CD4-positive, alpha-beta memory T cell (primary cell): Measurements from ENCODE around the gene AGPAT3. TPM values are rescaled to one million over a fixed set of nuclear protein-coding genes. Genes with fewer than 3 reads are reported as not detected.

ENCODE experiments used
- CTCF ChIA-PET: fragments of 350-600 bp; sonication (Branson Sonifier 250); formaldehyde crosslinking; loops from one replicate; lab custom pipeline; 2021; ENCODE audit warnings: inconsistent platforms; ENCODE audit not compliant: partially characterized antibody; lab: Charles Lee
- POLR2A ChIA-PET: fragments of 350-600 bp; sonication (Branson Sonifier 250); formaldehyde crosslinking; loops from one replicate; lab custom pipeline; 2021; ENCODE audit not compliant: partially characterized antibody; lab: Charles Lee
- DNase-seq, 5 donors: peaks; one replicate each; pipeline versions ENCODE4 v3.0.0 to v3.0.0-alpha.2; 2020 to 2022; ENCODE audit warnings: mixed read lengths in 1 of 5
- H3K27ac ChIP-seq: one replicate; pipeline ENCODE4 v1.7.0; 2013; ENCODE audit warnings: low read depth, low read length
- H3K27me3 ChIP-seq: 2 replicates; pipeline ENCODE4 v1.7.0; 2013; ENCODE audit warnings: mild to moderate bottlenecking, low read length, moderate library complexity; ENCODE audit not compliant: insufficient read depth
- H3K36me3 ChIP-seq: 2 replicates; pipeline ENCODE4 v1.7.0; 2013; ENCODE audit warnings: mild to moderate bottlenecking, low read length, moderate library complexity; ENCODE audit not compliant: insufficient read depth
- H3K4me1 ChIP-seq: 2 replicates; pipeline ENCODE4 v1.7.0; 2013; ENCODE audit warnings: mild to moderate bottlenecking, low read length, moderate library complexity; ENCODE audit not compliant: insufficient read depth
- H3K4me3 ChIP-seq, 2 donors: one replicate each; pipeline ENCODE4 v1.7.0; 2013; ENCODE audit warnings: low read length in 2 of 2, mild to moderate bottlenecking in 1 of 2
- H3K9me3 ChIP-seq, 2 donors: one replicate each; pipeline ENCODE4 v1.7.0; 2013; ENCODE audit warnings: low read length in 2 of 2, control low read depth in 1 of 2; ENCODE audit not compliant: control insufficient read depth in 1 of 2
- H3K27ac Mint-ChIP-seq, 7 donors: one replicate each; pipeline ENCODE4 v1.8.0; 2020 to 2021; ENCODE audit warnings: mixed read lengths in 7 of 7, mild to moderate bottlenecking in 6 of 7, inconsistent platforms in 3 of 7, moderate library complexity in 3 of 7
- H3K27me3 Mint-ChIP-seq, 2 donors: one replicate each; pipeline ENCODE4 v1.8.0; 2020 to 2021; ENCODE audit warnings: mixed read lengths in 2 of 2
- H3K36me3 Mint-ChIP-seq, 2 donors: one replicate each; pipeline ENCODE4 v1.8.0; 2020 to 2021; ENCODE audit warnings: mixed read lengths in 2 of 2, inconsistent platforms in 1 of 2, mild to moderate bottlenecking in 1 of 2
- H3K4me1 Mint-ChIP-seq, 4 donors: one replicate each; pipeline ENCODE4 v1.8.0; 2020 to 2021; ENCODE audit warnings: mixed read lengths in 4 of 4, mild to moderate bottlenecking in 1 of 4
- H3K4me3 Mint-ChIP-seq, 8 donors: one replicate each; pipeline ENCODE4 v1.8.0; 2020 to 2021; ENCODE audit warnings: mixed read lengths in 8 of 8, mild to moderate bottlenecking in 7 of 8, moderate library complexity in 6 of 8, inconsistent platforms in 3 of 8
- H3K9me3 Mint-ChIP-seq, 8 donors: one replicate each; pipeline ENCODE4 v1.8.0; 2020 to 2021; ENCODE audit warnings: mixed read lengths in 8 of 8, mild to moderate bottlenecking in 5 of 8, inconsistent platforms in 3 of 8, moderate library complexity in 1 of 8
- intact Hi-C: fragments of 100-400 bp; cut with micrococcal nuclease; formaldehyde crosslinking; loops from one replicate; pipeline ENCODE4 v1.15.1; 2023
- polyA plus RNA-seq, 2 donors: library from polyadenylated mRNA; unstranded; fragments of 300-500 nt; fragmentation: Illumina TruSeq; gene quantifications; one replicate each; pipeline ENCODE4 v1.2.3, GENCODE V29; 2021
- total RNA-seq, 2 experiments: library from RNA; stranded (reverse); gene quantifications; one replicate each; pipeline ENCODE4 v1.2.3, GENCODE V29; 2021

AGPAT3 gene
- total and polyA plus RNA-seq, 4 experiments from 2014 or later: 16.0 to 76.7 (median 46.7) TPM

DNA sequence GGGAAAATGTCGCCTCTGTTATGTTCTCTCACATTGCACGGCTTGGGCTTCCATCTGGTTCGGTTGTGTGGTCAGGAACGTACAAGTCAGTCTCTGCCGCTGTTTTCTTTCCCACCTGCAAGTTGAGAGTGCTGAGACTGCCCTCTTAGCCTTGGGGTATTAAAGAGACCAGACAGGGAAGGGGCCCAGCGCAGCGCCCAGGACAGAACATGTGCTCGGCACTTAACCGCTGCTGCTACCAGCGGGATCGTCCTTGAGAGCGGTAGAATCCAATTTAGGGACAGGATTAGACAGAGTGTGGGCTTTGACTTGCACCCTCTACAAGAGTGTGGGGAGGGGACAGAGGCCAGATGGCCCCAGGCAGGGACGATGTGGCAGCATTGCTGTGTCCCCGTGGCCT, 17.7 kb upstream of the AGPAT3 start:
- CTCF ChIA-PET: interaction anchor here (1.6 kb wide), 1 partner anchor 46 kb away, joined by 4 read pairs; no protein-coding TSS in a partner anchor
- POLR2A ChIA-PET: no interaction called here
- Histone ChIP-seq H3K36me3 (no peaks in the 10 kb centered on the region), H3K4me3 (no peak overlapping the region), H3K9me3 (no peaks in the 10 kb centered on the region), H3K4me1 (peaks cover 4% of the 10 kb centered on the region), H3K27me3 (no peaks in the 10 kb centered on the region), H3K27ac (no peak overlapping the region)
- Mint-ChIP-seq H3K4me1 (peaks cover 5 to 12% (median 6%) of the 10 kb centered on the region in 4 donors), H3K9me3 (peaks cover 0 to 4% (median 0%) of the 10 kb centered on the region in 8 donors), H3K36me3 (no peaks in the 10 kb centered on the region), H3K27me3 (peaks cover 0 to 1% of the 10 kb centered on the region in 2 donors), H3K4me3 (no peak overlapping the region), H3K27ac (no peak overlapping the region)
- intact Hi-C loops: no loop called here
- no peak for DNase-seq

DNA sequence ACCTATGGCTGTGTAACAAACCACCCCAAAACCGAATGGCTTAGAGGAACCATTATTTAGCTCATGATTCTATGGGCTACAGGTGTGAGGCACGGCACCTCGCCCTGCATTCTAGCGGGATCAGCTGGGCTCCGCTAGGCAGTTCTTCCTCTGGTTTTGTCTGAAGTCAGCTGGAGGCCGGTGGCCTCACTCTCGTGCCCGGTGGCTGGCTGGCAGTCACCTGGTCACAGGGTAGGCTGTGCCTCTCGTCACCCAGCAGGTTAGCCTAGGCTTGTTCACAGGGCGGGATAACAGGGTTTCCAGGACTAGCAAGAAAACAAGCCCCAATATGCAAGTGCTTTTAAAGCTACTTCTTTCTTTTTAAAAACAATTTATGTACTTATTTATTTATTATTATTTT, 16.3 kb upstream of the AGPAT3 start:
- H3K4me1 ChIP-seq: no peaks in the 10 kb centered on the region
- POLR2A ChIA-PET: no interaction called here
- intact Hi-C loops: no loop called here
- Mint-ChIP-seq H3K36me3 (no peaks in the 10 kb centered on the region), H3K9me3 (peaks cover 0 to 4% (median 0%) of the 10 kb centered on the region in 8 donors), H3K27me3 (peaks cover 1 to 2% of the 10 kb centered on the region in 2 donors), H3K4me1 (peaks cover 0 to 6% (median under 1%) of the 10 kb centered on the region in 4 donors), H3K27ac (no peak overlapping the region), H3K4me3 (no peak overlapping the region)
- no peaks in the 10 kb centered on the region for H3K9me3 ChIP-seq
- no peak overlapping the region for H3K4me3 ChIP-seq
- H3K27ac ChIP-seq: no peak overlapping the region
- H3K36me3 ChIP-seq: no peaks in the 10 kb centered on the region
- H3K27me3 ChIP-seq: no peaks in the 10 kb centered on the region
- no peak for DNase-seq
- CTCF ChIA-PET: interaction anchor here (0.9 to 1.2 kb wide), 2 partner anchors 90 to 93 kb away, joined by 3 to 4 read pairs; no protein-coding TSS in a partner anchor

DNA sequence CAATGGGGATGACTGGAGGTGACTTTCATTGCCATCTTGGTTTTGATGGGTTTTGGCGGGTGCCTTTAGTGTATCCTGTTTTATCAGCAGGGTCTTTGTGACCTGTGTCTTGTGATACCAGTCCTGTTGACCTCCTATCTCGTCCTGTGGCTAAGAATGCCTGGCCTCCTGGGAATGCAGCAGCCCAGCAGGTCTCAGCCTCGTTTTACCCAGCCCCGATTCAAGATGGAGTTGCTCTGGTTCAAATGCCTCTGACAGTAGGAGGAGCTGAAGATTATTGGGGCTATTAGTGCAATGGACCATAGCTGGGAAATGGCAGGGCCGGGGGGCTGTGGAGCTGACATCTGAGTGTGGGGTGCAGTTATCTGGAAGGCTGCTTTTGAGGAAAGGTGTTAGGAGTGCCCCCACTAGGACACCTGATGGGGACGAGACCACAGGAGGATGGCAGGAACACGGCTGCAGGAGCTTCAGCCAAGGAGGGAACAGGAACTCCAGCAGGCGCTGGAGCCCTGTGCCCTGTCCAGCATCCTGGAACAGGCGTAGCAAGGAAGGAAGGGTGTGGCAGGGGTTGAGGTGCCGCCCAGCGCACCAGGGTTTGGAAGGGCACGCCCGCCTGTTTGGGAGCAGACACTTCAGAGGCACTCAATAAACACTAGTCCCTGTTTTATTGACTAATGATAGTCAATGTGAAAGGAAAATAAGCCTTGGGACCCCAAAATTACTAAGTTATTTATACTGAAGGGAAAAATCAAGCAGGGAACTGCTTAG, 15.3 kb upstream of the AGPAT3 start:
- Histone ChIP-seq H3K4me3 (no peak overlapping the region), H3K27me3 (no peaks in the 10 kb centered on the region), H3K9me3 (no peaks in the 10 kb centered on the region), H3K4me1 (no peaks in the 10 kb centered on the region), H3K36me3 (no peaks in the 10 kb centered on the region), H3K27ac (no peak overlapping the region)
- DNase-seq: no peak
- Mint-ChIP-seq H3K27me3 (peaks cover 2 to 5% of the 10 kb centered on the region in 2 donors), H3K4me3 (no peak overlapping the region), H3K9me3 (peaks cover 0 to 4% (median 0%) of the 10 kb centered on the region in 8 donors), H3K4me1 (peaks cover 0 to 6% (median 0%) of the 10 kb centered on the region in 4 donors), H3K27ac (peak overlapping the region in 1 of 7 donors; percentile 23), H3K36me3 (no peaks in the 10 kb centered on the region)
- intact Hi-C loops: no loop called here
- POLR2A ChIA-PET: no interaction called here
- CTCF ChIA-PET: interaction anchor here (0.6 to 1.2 kb wide), 2 partner anchors 92 to 125 kb away, joined by 3 read pairs; no protein-coding TSS in a partner anchor

DNA sequence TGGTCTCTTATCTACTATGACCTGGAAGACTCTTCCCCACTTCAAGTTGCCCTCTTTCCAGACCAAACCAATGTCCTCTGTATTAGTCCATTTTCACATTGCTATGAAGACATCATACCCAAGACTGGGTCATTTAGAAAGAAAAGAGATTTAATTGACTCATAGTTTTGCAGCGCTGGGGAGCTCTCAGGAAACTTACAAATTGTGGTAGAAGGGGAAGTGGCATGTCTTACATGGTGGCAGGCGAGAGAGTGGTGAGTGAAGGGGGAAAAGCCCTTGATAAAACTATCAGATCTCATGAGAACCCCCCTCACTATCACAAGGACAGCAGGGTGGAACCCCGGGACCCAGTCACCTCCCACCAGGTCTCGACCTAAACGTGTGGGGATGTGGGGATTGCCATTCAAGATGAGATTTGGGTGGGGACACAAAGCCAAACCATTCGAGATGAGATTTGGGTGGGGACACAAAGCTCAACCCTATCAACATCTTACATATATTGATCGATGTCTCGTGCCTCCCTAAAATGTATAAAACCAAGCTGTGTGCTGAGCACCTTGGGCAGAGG, 14.2 kb upstream of the AGPAT3 start:
- H3K9me3 ChIP-seq: no peaks in the 10 kb centered on the region
- no peak overlapping the region for H3K4me3 ChIP-seq
- H3K27me3 ChIP-seq: no peaks in the 10 kb centered on the region
- Mint-ChIP-seq H3K4me1 (peaks cover 0 to 12% (median 0%) of the 10 kb centered on the region in 4 donors), H3K4me3 (no peak overlapping the region), H3K27me3 (peaks cover 5 to 7% of the 10 kb centered on the region in 2 donors), H3K36me3 (no peaks in the 10 kb centered on the region), H3K27ac (no peak overlapping the region), H3K9me3 (peaks cover 0 to 4% (median 0%) of the 10 kb centered on the region in 8 donors)
- ChIA-PET CTCF (no interaction called here), POLR2A (no interaction called here)
- intact Hi-C loops: no loop called here
- no peaks in the 10 kb centered on the region for H3K36me3 ChIP-seq
- no peaks in the 10 kb centered on the region for H3K4me1 ChIP-seq
- DNase-seq: no peak
- H3K27ac ChIP-seq: no peak overlapping the region

DNA sequence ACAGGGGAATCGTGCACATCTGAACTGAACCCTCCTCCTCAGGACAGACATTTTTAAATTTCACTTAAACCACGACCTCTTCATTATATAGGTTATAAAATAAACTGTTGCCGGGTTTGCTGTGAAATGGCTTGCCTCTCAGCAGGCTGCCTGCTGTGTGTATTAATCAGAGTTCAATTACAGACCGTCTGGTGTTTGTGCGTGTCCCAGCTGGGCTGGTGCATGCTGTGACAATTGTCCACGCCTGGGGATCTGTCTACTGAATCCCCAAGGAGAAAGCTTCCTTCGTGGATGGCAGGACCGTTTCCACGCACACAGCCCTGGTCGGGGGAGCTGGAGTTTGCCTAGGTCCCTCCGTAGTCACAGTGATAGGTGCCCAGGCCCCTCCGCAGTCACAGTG, 13.4 kb upstream of the AGPAT3 start:
- no peak for DNase-seq

DNA sequence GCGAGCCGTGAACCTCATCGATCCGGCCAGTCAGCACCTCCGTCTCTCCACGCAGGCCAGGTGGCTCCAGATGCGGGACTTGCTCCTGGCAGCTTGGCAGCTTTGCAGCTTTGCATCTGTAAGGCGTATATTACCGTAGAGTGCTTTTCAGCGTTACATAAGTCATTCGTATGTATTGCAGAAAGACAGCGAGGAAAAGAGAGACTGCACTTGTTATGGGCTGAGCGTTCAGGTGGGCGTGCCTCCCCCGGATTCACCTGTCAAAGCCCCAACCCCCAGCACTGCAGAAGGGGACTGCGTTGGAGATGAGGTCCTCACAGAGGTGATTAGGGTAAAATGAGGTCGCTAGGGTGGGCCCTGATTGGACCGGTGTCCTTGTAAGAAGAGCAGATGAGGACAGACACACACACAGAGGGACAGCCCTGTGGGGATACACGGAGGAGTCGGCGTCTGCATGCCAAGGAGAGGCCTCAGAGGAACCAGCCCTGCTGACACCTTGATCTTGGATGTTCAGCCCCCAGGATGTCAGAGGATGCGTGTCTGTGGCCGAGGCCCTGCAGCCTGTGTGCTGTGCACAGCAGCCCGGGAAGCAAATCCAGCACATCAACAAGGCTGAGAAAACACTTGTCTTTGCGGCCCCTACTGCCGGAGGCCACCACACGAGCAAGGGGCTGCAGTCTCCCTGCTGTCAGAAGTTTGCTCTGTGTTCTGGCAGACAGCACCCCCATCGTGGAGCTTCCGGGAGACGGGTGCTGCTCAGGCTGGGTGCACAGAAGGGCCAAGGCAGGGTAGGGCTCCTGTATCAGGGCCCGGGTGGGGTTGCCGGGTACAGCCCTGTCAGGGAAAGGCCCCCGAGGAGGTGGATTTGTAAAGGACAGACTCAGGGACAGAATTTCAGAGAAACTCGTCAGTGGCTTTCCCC, 10.9 kb upstream of the AGPAT3 start:
- Mint-ChIP-seq H3K36me3 (no peaks in the 10 kb centered on the region), H3K4me1 (peaks cover 0 to 12% (median 0%) of the 10 kb centered on the region in 4 donors), H3K9me3 (peaks cover 0 to 4% (median 0%) of the 10 kb centered on the region in 8 donors), H3K4me3 (no peak overlapping the region), H3K27ac (no peak overlapping the region), H3K27me3 (peaks cover 5 to 11% of the 10 kb centered on the region in 2 donors)
- DNase-seq: no peak
- H3K4me1 ChIP-seq: no peaks in the 10 kb centered on the region
- no peaks in the 10 kb centered on the region for H3K9me3 ChIP-seq
- H3K4me3 ChIP-seq: no peak overlapping the region
- ChIA-PET POLR2A (no interaction called here), CTCF (no interaction called here)
- H3K27me3 ChIP-seq: no peaks in the 10 kb centered on the region
- no peaks in the 10 kb centered on the region for H3K36me3 ChIP-seq
- intact Hi-C loops: no loop called here
- no peak overlapping the region for H3K27ac ChIP-seq

More for the DNA sequence above, 13.4 kb upstream of the AGPAT3 start:
- no peak overlapping the region for H3K27ac Mint-ChIP-seq
- Histone ChIP-seq H3K27ac (no peak overlapping the region), H3K9me3 (no peaks in the 10 kb centered on the region), H3K36me3 (no peaks in the 10 kb centered on the region), H3K4me1 (no peaks in the 10 kb centered on the region), H3K4me3 (no peak overlapping the region), H3K27me3 (no peaks in the 10 kb centered on the region)
- H3K4me1 Mint-ChIP-seq: peaks cover 0 to 12% (median 0%) of the 10 kb centered on the region in 4 donors
- peaks cover 5 to 11% of the 10 kb centered on the region in 2 donors for H3K27me3 Mint-ChIP-seq
- CTCF ChIA-PET: no interaction called here
- no peaks in the 10 kb centered on the region for H3K36me3 Mint-ChIP-seq
- no peak overlapping the region for H3K4me3 Mint-ChIP-seq
- POLR2A ChIA-PET: no interaction called here
- intact Hi-C loops: no loop called here
- peaks cover 0 to 4% (median 0%) of the 10 kb centered on the region in 8 donors for H3K9me3 Mint-ChIP-seq
